Heart left ventricle (tissue), 13 donors: ENCODE data around the gene NABP1.

Experiments
- POLR2A ChIP-seq, 2 donors: fragments of 450-650 bp; IDR thresholded peaks; one replicate each; pipeline ENCODE4 v1.6.1; 2017; ENCODE audit warnings: antibody characterized with exemption in 2 of 2, mild to moderate bottlenecking in 2 of 2, moderate library complexity in 2 of 2
- TF ChIP-seq, protein P1 (sequence below), 12 donors: fragments of 200-600 bp; sonication (generic) in 4 of 12; IDR thresholded peaks; one replicate each; pipeline versions ENCODE4 v1.5.0 to v1.8.0; 2018 to 2022; ENCODE audit warnings: antibody characterized with exemption in 12 of 12, mild to moderate bottlenecking in 5 of 12
- donor health status: ischemic (EF 13 %, LVEDD 7.1; RV severe dilation, severe dysfunction).
- donor health status: DM: no; HTN: yes; CAD: no.
- donor health status: DM: no; HTN: no; CAD: no.
- donor health status: ischemic (EF 25% LVEDD 6.9; RV normal size, moderate dysfunction).
- donor health status: ischemic (EF 25% LVEDD 5.7; RV mildly dilated, moderate dysfunction).
- donor health status: ischemic (EF 35%, LVEDD 5.7; RV mildly dilated, moderate dysfunction).
- donor health status: nonischemic (EF 11% LVEDD 7.7; RV severe dilation, severe dysfunction).
- donor health status: DM: yes; HTN: yes; CAD: no.
- donor health status: PGD.
- donor health status: ischemic (EF 29% LVEDD 5.4; RV normal size, mild dysfunction).
- donor health status: nonischemic (EF 23%, LVEDD 6.1; RV moderate dilation, normal function).

DNA sequence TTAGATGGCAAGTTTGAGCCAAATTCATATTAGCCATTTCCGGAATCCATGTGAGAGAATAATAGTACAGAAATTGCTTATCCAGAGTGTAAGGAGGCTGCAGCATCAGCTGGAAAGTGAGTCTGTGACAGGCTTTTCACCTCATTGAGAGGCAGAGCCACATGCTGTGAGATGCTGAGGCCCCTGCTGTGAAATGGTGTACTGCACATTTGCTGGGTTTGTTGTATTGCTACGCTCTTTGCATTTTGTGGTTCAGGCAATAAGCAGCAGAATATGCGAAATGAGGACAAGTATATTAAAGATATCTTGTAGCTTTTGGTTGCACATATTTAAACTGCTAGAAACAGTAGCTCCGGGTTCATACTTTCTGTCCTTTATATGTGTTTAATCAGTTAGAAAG, 37.0 kb downstream of the NABP1 start:
- TF ChIP-seq, protein P1, sequence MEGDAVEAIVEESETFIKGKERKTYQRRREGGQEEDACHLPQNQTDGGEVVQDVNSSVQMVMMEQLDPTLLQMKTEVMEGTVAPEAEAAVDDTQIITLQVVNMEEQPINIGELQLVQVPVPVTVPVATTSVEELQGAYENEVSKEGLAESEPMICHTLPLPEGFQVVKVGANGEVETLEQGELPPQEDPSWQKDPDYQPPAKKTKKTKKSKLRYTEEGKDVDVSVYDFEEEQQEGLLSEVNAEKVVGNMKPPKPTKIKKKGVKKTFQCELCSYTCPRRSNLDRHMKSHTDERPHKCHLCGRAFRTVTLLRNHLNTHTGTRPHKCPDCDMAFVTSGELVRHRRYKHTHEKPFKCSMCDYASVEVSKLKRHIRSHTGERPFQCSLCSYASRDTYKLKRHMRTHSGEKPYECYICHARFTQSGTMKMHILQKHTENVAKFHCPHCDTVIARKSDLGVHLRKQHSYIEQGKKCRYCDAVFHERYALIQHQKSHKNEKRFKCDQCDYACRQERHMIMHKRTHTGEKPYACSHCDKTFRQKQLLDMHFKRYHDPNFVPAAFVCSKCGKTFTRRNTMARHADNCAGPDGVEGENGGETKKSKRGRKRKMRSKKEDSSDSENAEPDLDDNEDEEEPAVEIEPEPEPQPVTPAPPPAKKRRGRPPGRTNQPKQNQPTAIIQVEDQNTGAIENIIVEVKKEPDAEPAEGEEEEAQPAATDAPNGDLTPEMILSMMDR (IDR thresholded peaks at IDR 0.05): no peak
- no peak for TF ChIP-seq POLR2A (IDR thresholded peaks at IDR 0.05)
